Gastrocnemius medialis (tissue), 4 donors: ENCODE measurements around the gene CES1.

Experiments
- POLR2A ChIP-seq, 2 donors: fragments of 450-650 bp; IDR thresholded peaks; one replicate each; pipeline ENCODE4 v1.6.1; 2017; ENCODE audit warnings: antibody characterized with exemption in 2 of 2, mild to moderate bottlenecking in 2 of 2, moderate library complexity in 2 of 2
- TF ChIP-seq, protein P1 (sequence below), 5 experiments: fragments of 450-650 bp in 3 of 5; fragments of 200-600 bp in 2 of 5; sonication (generic) in 2 of 5; IDR thresholded peaks in 4 of 5; conservative IDR thresholded peaks in 1 of 5; 1 replicate in 4 of 5; 2 replicates in 1 of 5; pipeline ENCODE4 v1.5.1; 2016 to 2019; ENCODE audit warnings: antibody characterized with exemption in 5 of 5, mild to moderate bottlenecking in 3 of 5, moderate library complexity in 3 of 5

DNA sequence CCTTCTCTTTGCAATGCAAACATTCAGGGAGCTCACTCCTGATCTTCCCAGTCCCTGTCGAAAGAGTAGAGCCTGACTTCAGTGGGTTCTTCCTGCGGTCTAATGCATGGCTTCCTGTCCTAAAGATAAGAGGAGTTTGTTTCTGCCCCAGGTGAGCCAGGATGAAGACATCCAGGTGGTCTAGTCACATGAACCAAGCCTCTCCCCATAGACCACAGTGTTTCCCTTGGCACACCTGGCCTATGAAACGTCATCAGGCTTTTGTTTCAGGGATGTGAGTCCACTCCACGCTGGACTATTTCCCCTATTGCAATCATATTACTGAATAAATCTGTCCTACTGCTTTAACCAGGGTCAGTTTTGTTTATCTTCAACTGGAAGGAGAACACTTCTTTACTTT is 21.1 kb downstream of the CES1 start:
- TF ChIP-seq, protein P1, sequence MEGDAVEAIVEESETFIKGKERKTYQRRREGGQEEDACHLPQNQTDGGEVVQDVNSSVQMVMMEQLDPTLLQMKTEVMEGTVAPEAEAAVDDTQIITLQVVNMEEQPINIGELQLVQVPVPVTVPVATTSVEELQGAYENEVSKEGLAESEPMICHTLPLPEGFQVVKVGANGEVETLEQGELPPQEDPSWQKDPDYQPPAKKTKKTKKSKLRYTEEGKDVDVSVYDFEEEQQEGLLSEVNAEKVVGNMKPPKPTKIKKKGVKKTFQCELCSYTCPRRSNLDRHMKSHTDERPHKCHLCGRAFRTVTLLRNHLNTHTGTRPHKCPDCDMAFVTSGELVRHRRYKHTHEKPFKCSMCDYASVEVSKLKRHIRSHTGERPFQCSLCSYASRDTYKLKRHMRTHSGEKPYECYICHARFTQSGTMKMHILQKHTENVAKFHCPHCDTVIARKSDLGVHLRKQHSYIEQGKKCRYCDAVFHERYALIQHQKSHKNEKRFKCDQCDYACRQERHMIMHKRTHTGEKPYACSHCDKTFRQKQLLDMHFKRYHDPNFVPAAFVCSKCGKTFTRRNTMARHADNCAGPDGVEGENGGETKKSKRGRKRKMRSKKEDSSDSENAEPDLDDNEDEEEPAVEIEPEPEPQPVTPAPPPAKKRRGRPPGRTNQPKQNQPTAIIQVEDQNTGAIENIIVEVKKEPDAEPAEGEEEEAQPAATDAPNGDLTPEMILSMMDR (IDR thresholded peaks at IDR 0.05 in 4 of 5, conservative IDR thresholded peaks at IDR 0.05 in 1 of 5) = no peak
- no peak for TF ChIP-seq POLR2A (IDR thresholded peaks at IDR 0.05)
